HEK293 (cell line): ENCODE data around the gene HSD17B13.

ENCODE experiments used
- TRIM28 ChIP-seq: IDR thresholded peaks from 2 replicates; pipeline ENCODE4 v1.6.1; 2011; ENCODE audit warnings: low read length, control low read depth, borderline replicate concordance
- TF ChIP-seq, protein P1 (sequence below): fragments of 450-650 bp; formaldehyde crosslinking; IDR thresholded peaks from 2 replicates; pipeline ENCODE4 v1.5.1; 2016; ENCODE audit warnings: missing biosample characterization, missing genetic modification characterization

DNA sequence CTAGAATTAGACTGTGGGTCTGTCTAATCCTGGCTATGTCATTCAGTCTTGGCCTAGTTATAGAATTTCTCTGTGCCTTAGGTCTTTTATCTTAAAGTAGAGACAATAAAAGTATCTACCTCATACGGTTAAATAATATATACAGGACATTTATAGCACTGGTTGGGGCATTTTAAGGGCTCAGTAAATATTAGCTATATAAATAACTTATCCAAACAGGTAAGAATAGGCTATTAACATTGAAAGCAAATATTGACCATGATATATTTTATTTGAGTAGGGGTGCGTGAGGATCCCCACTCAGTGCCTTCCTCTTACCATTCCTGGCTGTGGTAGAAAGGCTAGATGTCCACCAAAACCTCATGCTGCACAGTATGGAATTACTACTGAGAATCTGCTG is 47.4 kb downstream of the HSD17B13 start:
- TF ChIP-seq TRIM28, result no peak
- TF ChIP-seq, protein P1, sequence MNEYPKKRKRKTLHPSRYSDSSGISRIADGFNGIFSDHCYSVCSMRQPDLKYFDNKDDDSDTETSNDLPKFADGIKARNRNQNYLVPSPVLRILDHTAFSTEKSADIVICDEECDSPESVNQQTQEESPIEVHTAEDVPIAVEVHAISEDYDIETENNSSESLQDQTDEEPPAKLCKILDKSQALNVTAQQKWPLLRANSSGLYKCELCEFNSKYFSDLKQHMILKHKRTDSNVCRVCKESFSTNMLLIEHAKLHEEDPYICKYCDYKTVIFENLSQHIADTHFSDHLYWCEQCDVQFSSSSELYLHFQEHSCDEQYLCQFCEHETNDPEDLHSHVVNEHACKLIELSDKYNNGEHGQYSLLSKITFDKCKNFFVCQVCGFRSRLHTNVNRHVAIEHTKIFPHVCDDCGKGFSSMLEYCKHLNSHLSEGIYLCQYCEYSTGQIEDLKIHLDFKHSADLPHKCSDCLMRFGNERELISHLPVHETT (tag by site-specific recombination), result no peak
